HCT116 (cell line): ENCODE results near the gene LAMA1. TPM values are rescaled to one million over a fixed set of nuclear protein-coding genes. Genes with fewer than 3 reads are reported as not detected.

ENCODE experiments used
- ATAC-seq: fragments of 200-7000 bp; cut with Tn5 transposase; 2 replicates; pipeline ENCODE4 v1.9.1; 2020; ENCODE audit warnings: mild to moderate bottlenecking, moderate library complexity
- BruUV-seq: library from RNA; stranded (reverse); fragments of 400-500 nt; replicated peaks from 2 replicates; lab custom pipeline; 2021; lab: Mats Ljungman, UMichigan
- CTCF ChIA-PET: fragments of 300-600 bp; sonication (Branson Sonifier 250); formaldehyde crosslinking; loops from one replicate; lab custom pipeline; 2021; ENCODE audit warnings: antibody characterized with exemption; lab: Charles Lee
- POLR2A ChIA-PET: fragments of 300-600, 350-600 bp; sonication (Branson Sonifier 250); formaldehyde crosslinking; loops from one replicate; lab custom pipeline; 2021; ENCODE audit warnings: antibody characterized with exemption; lab: Charles Lee
- RAD21 ChIA-PET, 2 experiments: fragments of 300-600 bp; sonication (Branson Sonifier 250); formaldehyde crosslinking; loops; one replicate each; lab custom pipeline; 2023; ENCODE audit warnings: low total read pairs in 2 of 2; ENCODE audit not compliant: uncharacterized antibody in 2 of 2, unreplicated experiment in 2 of 2, low non-redundant PET in 1 of 2; lab: Charles Lee
- DNase-seq: peaks from one replicate; pipeline ENCODE4 v3.0.0-alpha.2; 2010; ENCODE audit warnings: low read depth, low spot score
- H2AFZ ChIP-seq: fragments of 200-600 bp; shearing (Covaris generic), sonication (generic); 2 replicates; pipeline ENCODE4 v1.6.1; 2017; ENCODE audit warnings: low read depth, mixed run types, mixed read lengths, antibody characterized with exemption, low read length; ENCODE audit not compliant: poor library complexity, severe bottlenecking
- H3K27ac ChIP-seq: 2 replicates; pipeline ENCODE4 v1.5.1; 2012; ENCODE audit warnings: low read depth, low read length
- H3K27me3 ChIP-seq: fragments of 200-600 bp; sonication (generic); 2 replicates; pipeline ENCODE4 v1.6.1; 2016; ENCODE audit warnings: mixed run types, low read length, mixed read lengths; ENCODE audit not compliant: insufficient read depth
- H3K36me3 ChIP-seq, 2 experiments: fragments of 200-500 bp in 1 of 2; fragments of 200-600 bp in 1 of 2; sonication (Bioruptor generic) in 1 of 2; sonication (generic) in 1 of 2; 2 replicates each; pipeline versions ENCODE4 v1.5.1 to v1.6.1; 2014 to 2016; ENCODE audit warnings: low read length in 2 of 2, inconsistent platforms in 1 of 2, mixed read lengths in 1 of 2, mixed run types in 1 of 2; ENCODE audit not compliant: insufficient read depth in 2 of 2, control insufficient read depth in 1 of 2
- H3K4me1 ChIP-seq, 2 experiments: fragments of 200-600 bp in 1 of 2; sonication (generic) in 1 of 2; 2 replicates each; pipeline versions ENCODE4 v1.5.1 to v1.6.1; 2012 to 2017; ENCODE audit warnings: low read length in 2 of 2, inconsistent platforms in 1 of 2, mild to moderate bottlenecking in 1 of 2, mixed read lengths in 1 of 2, mixed run types in 1 of 2, moderate library complexity in 1 of 2; ENCODE audit not compliant: insufficient read depth in 2 of 2, control insufficient read depth in 1 of 2
- H3K4me2 ChIP-seq: fragments of 200-600 bp; sonication (generic); 2 replicates; pipeline ENCODE4 v1.6.1; 2017; ENCODE audit warnings: mixed run types, low read length, mixed read lengths
- H3K4me3 ChIP-seq, 2 experiments: fragments of 200-600 bp in 1 of 2; sonication (generic) in 1 of 2; replicated peaks in 1 of 2; 2 replicates each; pipeline ENCODE4 v1.5.1; 2011 to 2016; ENCODE audit warnings: low read length in 2 of 2, control low read depth in 1 of 2, low read depth in 1 of 2, mild to moderate bottlenecking in 1 of 2, mixed read lengths in 1 of 2, mixed run types in 1 of 2
- H3K79me2 ChIP-seq: fragments of 200-600 bp; sonication (generic); 2 replicates; pipeline ENCODE4 v1.6.1; 2017; ENCODE audit warnings: mild to moderate bottlenecking, mixed run types, low read length, moderate library complexity, mixed read lengths; ENCODE audit not compliant: insufficient read depth
- H3K9ac ChIP-seq: fragments of 200-600 bp; sonication (generic); 2 replicates; pipeline ENCODE4 v1.6.1; 2016; ENCODE audit warnings: low read length, mixed read lengths
- H3K9me2 ChIP-seq: fragments of 200-600 bp; sonication (generic), shearing (Covaris generic); 2 replicates; pipeline ENCODE4 v1.6.1; 2017; ENCODE audit warnings: mixed run types, mild to moderate bottlenecking, moderate library complexity; ENCODE audit not compliant: insufficient read depth
- H3K9me3 ChIP-seq, 2 experiments: fragments of 200-500 bp in 1 of 2; fragments of 200-600 bp in 1 of 2; sonication (Bioruptor generic) in 1 of 2; sonication (generic) in 1 of 2; 2 replicates each; pipeline ENCODE4 v1.6.1; 2014 to 2017; ENCODE audit warnings: low read length in 2 of 2, mixed read lengths in 2 of 2, inconsistent platforms in 1 of 2, low read depth in 1 of 2, mild to moderate bottlenecking in 1 of 2, mixed run types in 1 of 2, moderate library complexity in 1 of 2; ENCODE audit not compliant: control insufficient read depth in 1 of 2, insufficient read depth in 1 of 2
- H4K20me1 ChIP-seq: fragments of 200-600 bp; sonication (generic), shearing (Covaris generic); 2 replicates; pipeline ENCODE4 v1.6.1; 2017; ENCODE audit warnings: mixed run types, mild to moderate bottlenecking, moderate library complexity; ENCODE audit not compliant: insufficient read depth
- CBX3 ChIP-seq: IDR thresholded peaks from 2 replicates; pipeline ENCODE4 v1.6.1; 2012; ENCODE audit warnings: low read depth
- CEBPB ChIP-seq: IDR thresholded peaks from 2 replicates; pipeline ENCODE4 v1.6.1; 2012; ENCODE audit warnings: low read depth
- EGR1 ChIP-seq: IDR thresholded peaks from 2 replicates; pipeline ENCODE4 v1.6.1; 2012; ENCODE audit warnings: low read depth
- ELF1 ChIP-seq: IDR thresholded peaks from 2 replicates; pipeline ENCODE4 v1.6.1; 2012; ENCODE audit warnings: low read depth, borderline replicate concordance
- FOSL1 ChIP-seq: IDR thresholded peaks from 2 replicates; pipeline ENCODE4 v1.6.1; 2012; ENCODE audit warnings: low read depth
- JUND ChIP-seq: IDR thresholded peaks from 2 replicates; pipeline ENCODE4 v1.6.1; 2012
- MAX ChIP-seq: IDR thresholded peaks from 2 replicates; pipeline ENCODE4 v1.6.1; 2012
- POLR2AphosphoS5 ChIP-seq: IDR thresholded peaks from 2 replicates; pipeline ENCODE4 v1.6.1; 2011; ENCODE audit warnings: mild to moderate bottlenecking, low read depth, low read length, moderate library complexity
- RAD21 ChIP-seq: IDR thresholded peaks from 2 replicates; pipeline ENCODE4 v1.6.1; 2012; ENCODE audit warnings: low read depth, mild to moderate bottlenecking
- SP1 ChIP-seq: IDR thresholded peaks from 2 replicates; pipeline ENCODE4 v1.6.1; 2012; ENCODE audit warnings: low read depth
- SRF ChIP-seq: IDR thresholded peaks from 2 replicates; pipeline ENCODE4 v1.6.1; 2012; ENCODE audit warnings: low read depth
- TCF7L2 ChIP-seq: IDR thresholded peaks from 2 replicates; pipeline ENCODE4 v1.7.0; 2011; ENCODE audit warnings: borderline replicate concordance, inconsistent platforms; ENCODE audit not compliant: insufficient read depth, insufficient read length; ENCODE audit errors: extremely low read depth
- YY1 ChIP-seq: IDR thresholded peaks from 2 replicates; pipeline ENCODE4 v1.6.1; 2011; ENCODE audit warnings: low read length, low read depth, moderate library complexity, mild to moderate bottlenecking; ENCODE audit not compliant: insufficient replicate concordance; ENCODE audit errors: extremely low read depth
- ZBTB33 ChIP-seq: IDR thresholded peaks from 2 replicates; pipeline ENCODE4 v1.6.1; 2011; ENCODE audit warnings: mild to moderate bottlenecking, low read length, moderate library complexity; ENCODE audit not compliant: insufficient replicate concordance; ENCODE audit errors: extremely low read depth
- intact Hi-C: fragments of 100-400 bp; cut with micrococcal nuclease; formaldehyde crosslinking; loops from 2 replicates; pipeline ENCODE4 v1.10.0; 2022
- total RNA-seq: library from RNA; stranded (reverse); gene quantifications from one replicate; pipeline ENCODE4 v1.2.1, GENCODE V29; 2021; ENCODE audit not compliant: unreplicated experiment
- TF ChIP-seq, protein P1 (sequence below), 3 experiments: fragments of 200-600 bp in 1 of 3; sonication (generic) in 1 of 3; IDR thresholded peaks in 2 of 3; conservative IDR thresholded peaks in 1 of 3; 2 replicates each; pipeline ENCODE4 v1.5.1; 2012 to 2017; ENCODE audit warnings: low read depth in 2 of 3, low read length in 2 of 3, antibody characterized with exemption in 1 of 3, borderline replicate concordance in 1 of 3, control low read depth in 1 of 3, mild to moderate bottlenecking in 1 of 3, mixed read lengths in 1 of 3, mixed run types in 1 of 3, moderate library complexity in 1 of 3; ENCODE audit not compliant: insufficient read depth in 1 of 3
- TF ChIP-seq, protein P2 (sequence below): IDR thresholded peaks from 2 replicates; pipeline ENCODE4 v1.6.1; 2012

The LAMA1 gene
- total RNA-seq, 1 experiment from 2014 or later: 0.05 TPM

DNA sequence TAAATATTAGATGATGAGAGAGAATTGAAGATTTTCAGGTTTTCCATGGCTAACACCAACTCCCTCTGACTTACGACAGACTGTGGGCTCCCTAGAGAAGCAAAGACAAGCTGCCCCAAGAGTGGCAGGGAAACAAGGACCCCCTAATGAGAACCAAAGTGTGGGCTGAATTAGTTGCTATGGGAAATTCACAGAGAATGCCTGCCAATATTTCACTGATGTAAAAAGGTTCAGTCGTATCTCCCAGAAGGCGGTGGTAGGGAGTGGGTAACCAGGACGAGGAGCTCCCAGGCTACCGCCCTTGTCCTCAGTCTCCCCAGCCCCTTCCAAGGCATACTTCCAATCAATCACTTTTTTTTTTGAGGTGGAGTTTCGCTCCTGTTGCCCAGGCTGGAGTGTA lies 113.6 kb downstream of the LAMA1 start:
- RAD21 ChIA-PET: no interaction called here
- Histone ChIP-seq H3K4me1 (no peaks in the 10 kb centered on the region), H3K79me2 (no peaks in the 10 kb centered on the region), H3K9me2 (no peaks in the 10 kb centered on the region), H3K4me2 (no peak overlapping the region), H2AFZ (no peak overlapping the region), H3K4me3 (no peak overlapping the region), H3K9ac (no peak overlapping the region), H3K27me3 (no peaks in the 10 kb centered on the region), H3K27ac (no peak overlapping the region), H4K20me1 (no peaks in the 10 kb centered on the region), H3K9me3 (peaks cover 0 to 21% of the 10 kb centered on the region in 2 experiments; a peak in 2 of 4 replicates), H3K36me3 (no peaks in the 10 kb centered on the region)
- CTCF ChIA-PET: no interaction called here
- ATAC-seq (no peak), DNase-seq (no peak)
- intact Hi-C loops: no loop called here
- BruUV-seq: no TSS peak
- POLR2A ChIA-PET: no interaction called here
- no peak for TF ChIP-seq ELF1
- TF ChIP-seq TCF7L2: no peak
- TF ChIP-seq POLR2AphosphoS5: no peak
- TF ChIP-seq, protein P1, sequence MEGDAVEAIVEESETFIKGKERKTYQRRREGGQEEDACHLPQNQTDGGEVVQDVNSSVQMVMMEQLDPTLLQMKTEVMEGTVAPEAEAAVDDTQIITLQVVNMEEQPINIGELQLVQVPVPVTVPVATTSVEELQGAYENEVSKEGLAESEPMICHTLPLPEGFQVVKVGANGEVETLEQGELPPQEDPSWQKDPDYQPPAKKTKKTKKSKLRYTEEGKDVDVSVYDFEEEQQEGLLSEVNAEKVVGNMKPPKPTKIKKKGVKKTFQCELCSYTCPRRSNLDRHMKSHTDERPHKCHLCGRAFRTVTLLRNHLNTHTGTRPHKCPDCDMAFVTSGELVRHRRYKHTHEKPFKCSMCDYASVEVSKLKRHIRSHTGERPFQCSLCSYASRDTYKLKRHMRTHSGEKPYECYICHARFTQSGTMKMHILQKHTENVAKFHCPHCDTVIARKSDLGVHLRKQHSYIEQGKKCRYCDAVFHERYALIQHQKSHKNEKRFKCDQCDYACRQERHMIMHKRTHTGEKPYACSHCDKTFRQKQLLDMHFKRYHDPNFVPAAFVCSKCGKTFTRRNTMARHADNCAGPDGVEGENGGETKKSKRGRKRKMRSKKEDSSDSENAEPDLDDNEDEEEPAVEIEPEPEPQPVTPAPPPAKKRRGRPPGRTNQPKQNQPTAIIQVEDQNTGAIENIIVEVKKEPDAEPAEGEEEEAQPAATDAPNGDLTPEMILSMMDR (IDR thresholded peaks at IDR 0.05 in 2 of 3, conservative IDR thresholded peaks at IDR 0.05 in 1 of 3; ENCODE audit: borderline replicate concordance in 1 of 3, insufficient read depth in 1 of 3, low read depth in 2 of 3, low read length in 2 of 3): no peak
- TF ChIP-seq JUND: no peak
- TF ChIP-seq RAD21: no peak
- TF ChIP-seq, protein P2, sequence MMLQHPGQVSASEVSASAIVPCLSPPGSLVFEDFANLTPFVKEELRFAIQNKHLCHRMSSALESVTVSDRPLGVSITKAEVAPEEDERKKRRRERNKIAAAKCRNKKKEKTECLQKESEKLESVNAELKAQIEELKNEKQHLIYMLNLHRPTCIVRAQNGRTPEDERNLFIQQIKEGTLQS: no peak
- no peak for TF ChIP-seq FOSL1
- no peak for TF ChIP-seq MAX
- TF ChIP-seq ZBTB33: no peak
- no peak for TF ChIP-seq SRF
- TF ChIP-seq SP1: no peak
- TF ChIP-seq CBX3: no peak
- TF ChIP-seq CEBPB: no peak
- TF ChIP-seq YY1: no peak
- no peak for TF ChIP-seq EGR1
